ACHN (cell line): Measurements from ENCODE around the gene CRLF1.
"Not testable (repeated sequence)": the region's sequence is repeated elsewhere in the genome, so short reads cannot be mapped to it uniquely, and the experiment has no call there.

Experiments
- DNase-seq: peaks from one replicate; pipeline ENCODE4 v3.0.0-alpha.2; 2015
- in situ Hi-C: cut with HindIII; loops from 2 replicates; pipeline ENCODE4 v1.10.0; 2017; ENCODE audit warnings: low sequenced_read_pairs, low pct_ligation_motif_present, low pct_unique_long_range_greater_than_20kb

Gene CRLF1

DNA sequence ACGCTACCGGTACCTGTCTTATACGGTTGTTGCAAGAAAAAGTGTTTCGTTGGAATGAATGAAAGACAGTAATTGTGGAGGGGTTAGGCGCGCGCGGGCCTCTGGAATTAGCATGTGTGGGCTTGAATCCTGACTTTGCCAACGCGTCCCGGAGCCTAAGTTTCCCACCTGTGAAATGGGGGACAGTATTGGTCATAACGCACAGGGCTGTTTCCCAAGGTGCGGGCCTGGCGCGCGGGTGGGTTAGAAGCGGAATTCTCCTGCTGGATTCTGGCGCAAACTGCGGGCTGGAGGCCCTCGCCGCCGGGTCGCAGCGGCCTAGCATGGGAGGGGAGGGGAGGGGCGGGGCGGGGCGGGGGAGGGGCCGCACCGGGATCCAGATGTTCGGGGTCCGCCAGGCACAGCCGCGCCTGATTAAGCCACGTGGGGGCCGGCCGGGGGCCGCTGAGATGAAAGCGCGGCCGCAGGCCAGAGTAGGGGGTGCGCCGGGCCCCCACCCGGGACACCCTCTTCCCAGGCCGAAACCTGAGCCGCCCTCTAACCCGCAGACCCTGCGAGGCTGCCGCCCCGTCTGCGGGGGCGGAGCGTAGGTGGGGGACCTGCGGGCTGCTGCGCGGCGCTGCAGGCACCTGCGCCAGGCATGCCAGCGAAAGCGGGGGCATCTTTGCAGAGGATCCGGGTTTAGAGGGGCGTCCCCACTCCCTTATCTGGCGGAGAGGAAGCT, 4.9 kb upstream of the CRLF1 start:
- DNase-seq = no peak
- in situ Hi-C loops = no loop called here

- DNase-seq = no peak
- in situ Hi-C loops = no loop called here
These were observed 4.1 kb upstream of the CRLF1 start for GRCh38 chr19:18610556-18611326.

DNA sequence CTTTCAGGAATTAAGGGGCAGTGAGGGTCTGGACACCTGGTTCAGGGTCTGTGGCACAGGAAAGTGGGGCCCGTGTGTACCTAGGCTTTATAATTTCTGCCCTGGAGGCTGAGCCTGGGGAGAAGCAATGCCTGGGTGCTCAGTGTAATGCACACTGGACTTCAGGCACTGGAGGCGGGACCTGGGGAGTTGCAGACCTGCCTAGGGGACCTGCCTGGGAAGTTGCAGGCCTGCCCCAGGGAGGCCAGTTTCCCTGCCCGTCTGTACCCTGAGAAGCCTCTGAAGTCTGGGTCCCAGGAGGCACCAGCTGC, 3.6 kb upstream of the CRLF1 start:
- no peak for DNase-seq
- in situ Hi-C loops = no loop called here

DNA sequence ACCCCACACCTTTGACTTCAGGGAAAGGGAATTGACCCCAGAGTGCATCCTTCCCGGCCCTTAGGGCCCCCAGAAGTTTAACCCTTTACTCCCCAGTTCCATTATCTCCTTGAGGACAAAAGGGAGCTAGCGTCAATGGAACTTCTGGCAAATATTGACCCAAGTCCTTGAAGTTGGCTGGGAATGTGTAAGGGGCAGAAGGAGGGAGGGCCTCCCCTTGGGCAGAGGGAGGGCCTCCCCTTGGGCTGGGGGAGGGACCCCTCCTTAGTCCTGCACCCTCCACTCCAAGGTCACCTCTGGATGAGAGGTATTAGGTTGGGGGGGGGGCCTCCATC, 3.1 kb upstream of the CRLF1 start:
- in situ Hi-C loops = no loop called here

DNA sequence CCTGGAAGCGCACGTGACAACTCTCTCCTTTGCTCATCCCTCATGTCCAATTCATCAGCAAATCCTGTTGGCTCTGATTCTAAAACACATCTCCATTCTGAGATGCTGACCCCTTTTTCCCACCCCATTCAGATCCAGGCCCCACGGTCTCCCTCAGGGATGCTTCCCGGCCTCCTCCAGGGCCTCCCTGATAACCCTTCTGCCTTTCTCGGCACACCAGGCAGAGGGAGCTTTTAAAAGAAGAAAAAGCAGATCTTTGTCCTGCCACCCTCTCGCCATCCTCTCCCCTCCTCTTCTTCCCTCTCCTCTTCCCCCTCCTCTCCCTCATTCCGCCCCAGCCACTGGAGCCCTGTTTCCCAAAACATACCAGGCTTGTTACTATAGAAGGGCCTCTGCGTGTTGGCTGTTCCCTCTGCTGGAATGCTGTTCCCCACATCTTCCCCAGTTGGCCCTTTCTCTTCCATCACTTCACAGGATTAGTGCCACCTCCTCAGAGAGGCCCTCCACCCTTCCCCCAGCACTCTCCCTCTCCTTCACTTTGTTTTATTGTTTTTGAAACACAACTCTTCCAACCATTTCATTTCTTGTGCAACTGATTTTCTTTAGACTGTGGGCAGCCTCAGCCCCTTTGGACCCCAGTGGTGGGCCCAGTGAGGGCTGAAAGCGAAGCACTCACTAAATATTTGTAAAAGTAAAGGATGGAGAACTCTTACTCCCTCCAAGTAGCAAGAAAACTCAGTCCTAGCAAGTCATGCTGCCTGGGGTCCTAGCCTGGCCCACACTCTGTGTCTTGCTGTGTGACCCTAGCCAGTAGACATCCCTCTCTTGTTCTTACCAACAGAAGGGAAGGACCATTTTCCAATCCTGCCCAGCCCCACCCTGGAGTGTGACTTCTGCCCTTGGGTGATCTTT, 2.5 kb upstream of the CRLF1 start:
- in situ Hi-C loops = no loop called here
- no peak for DNase-seq

More for the DNA sequence above, 3.1 kb upstream of the CRLF1 start:
- DNase-seq = no peak

- in situ Hi-C loops = no loop called here
- DNase-seq = no peak
These were observed 1.7 kb upstream of the CRLF1 start for GRCh38 chr19:18608102-18608804.

- in situ Hi-C loops = no loop called here
- no peak for DNase-seq
These were observed 865 bp upstream of the CRLF1 start for GRCh38 chr19:18607226-18608101.

DNA sequence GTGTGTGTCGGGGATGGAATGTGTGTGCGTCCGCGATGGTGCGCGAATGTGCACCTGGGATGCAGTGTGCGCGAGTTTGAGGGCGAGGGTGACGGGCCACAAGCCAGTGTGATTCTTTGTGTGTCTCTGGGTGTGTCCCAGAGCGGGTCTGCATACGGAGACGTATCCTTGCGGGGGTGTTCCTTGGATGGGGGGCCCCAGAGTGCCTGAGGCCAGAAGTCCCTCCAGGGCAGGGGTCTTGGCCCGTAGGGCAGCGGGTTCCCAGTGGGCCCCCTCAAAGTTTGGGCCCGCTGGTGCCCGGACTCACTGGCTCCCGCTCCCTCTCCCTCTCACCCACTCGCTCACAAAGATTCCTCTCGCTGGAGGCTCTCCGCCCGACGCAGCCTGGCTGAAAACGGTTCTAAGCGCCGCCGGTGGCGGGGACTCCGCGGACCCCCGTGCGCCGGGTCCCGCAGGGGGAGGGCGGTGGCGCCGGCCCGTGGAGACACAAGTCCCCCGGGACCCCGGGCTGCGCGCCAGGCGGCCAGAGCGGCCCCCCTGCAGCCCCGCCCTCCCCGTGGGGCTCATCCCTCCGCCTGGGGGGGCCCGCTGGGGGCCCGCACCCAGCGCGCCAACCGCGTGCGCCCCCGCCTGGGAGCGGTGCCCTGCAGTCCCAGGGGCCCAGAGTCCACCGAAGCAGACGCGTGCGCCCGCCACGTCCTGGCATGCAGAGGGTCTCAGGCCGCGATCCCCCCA, 886 bp downstream of the CRLF1 start:
- in situ Hi-C loops = no loop called here
- no peak for DNase-seq

DNA sequence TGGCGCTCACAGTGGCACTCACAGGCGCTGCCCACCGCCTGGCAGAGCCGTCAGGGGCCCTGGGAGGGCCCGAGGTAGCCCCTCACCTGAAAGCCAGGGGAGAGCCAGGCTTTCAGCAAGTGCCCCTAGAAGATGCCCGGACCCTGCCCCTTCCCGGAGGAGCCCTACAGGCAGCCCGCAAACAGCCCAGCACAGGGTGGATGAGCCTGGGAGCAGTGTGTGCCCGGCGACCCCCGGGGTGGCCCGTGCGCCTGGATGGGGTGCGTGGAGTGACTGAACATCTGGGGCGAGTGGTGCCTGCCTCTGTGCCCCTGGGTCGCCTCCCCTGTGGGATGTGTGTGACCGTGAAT, 1.4 kb downstream of the CRLF1 start:
- in situ Hi-C loops = no loop called here
- DNase-seq = no peak

DNA sequence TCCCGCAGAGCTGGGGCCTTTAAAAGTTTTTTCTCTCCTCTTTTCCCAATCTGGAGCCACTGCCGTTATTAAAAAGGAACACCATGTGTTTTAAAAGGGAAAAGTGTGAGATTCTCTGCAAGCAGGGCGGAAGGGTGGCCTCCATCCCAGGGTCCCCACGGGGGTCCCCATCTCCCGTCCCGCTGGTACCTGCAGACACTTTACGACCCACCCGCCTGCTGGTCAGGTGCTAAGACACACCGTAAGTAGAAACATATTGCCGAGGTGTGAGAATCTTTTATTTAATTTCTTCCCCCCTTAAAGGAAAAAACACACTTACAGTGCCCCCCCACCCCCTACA, 1.8 kb downstream of the CRLF1 start:
- in situ Hi-C loops = no loop called here
- no peak for DNase-seq

GRCh38 chr19:18603958-18604819, 2.4 kb downstream of the CRLF1 start:
- DNase-seq = no peak
- in situ Hi-C loops = no loop called here

DNA sequence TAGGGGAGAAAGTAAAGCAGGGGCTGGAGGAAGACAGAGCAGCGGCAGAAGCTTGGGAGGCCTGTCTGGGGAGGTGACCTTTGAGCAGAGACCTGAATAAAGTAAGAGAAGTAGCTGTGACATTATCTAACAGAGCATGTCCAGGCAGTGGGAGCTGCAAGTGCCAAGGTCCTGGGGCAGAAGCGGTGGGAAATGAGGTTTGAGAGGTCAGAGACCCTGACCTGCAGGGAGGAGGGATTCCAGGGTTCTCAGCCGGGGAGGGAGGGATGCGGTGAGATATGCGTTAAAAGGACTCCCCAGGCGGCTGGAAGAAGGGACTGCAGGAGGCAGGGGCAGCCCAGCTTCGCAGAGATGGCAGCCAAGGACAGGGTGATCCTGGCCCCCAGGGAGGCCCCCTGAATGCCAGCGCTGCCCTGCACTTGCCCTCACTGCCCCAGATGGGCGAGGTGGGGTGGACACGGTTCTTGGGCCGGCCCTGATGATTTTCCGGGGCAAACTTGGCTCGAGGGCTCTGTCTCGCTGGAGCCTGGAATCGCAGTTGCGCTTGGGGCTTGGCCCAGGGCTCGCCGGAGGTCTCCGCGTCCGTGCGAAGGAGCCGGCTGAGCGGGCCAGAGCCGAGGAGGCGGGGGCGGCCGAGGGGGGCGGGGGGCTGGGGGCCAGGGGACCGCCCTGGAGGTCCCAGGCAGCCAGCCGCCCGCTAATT, 3.2 kb downstream of the CRLF1 start:
- in situ Hi-C loops = no loop called here
- peak; percentile 33 for DNase-seq

GRCh38 chr19:18601875-18602274, 4.7 kb downstream of the CRLF1 start:
- in situ Hi-C loops = no loop called here

GRCh38 chr19:18600692-18601397, 5.8 kb downstream of the CRLF1 start:
- in situ Hi-C loops, DNase-seq: not testable (repeated sequence)

More at GRCh38 chr19:18601875-18602274, 4.7 kb downstream of the CRLF1 start:
- no peak for DNase-seq

DNA sequence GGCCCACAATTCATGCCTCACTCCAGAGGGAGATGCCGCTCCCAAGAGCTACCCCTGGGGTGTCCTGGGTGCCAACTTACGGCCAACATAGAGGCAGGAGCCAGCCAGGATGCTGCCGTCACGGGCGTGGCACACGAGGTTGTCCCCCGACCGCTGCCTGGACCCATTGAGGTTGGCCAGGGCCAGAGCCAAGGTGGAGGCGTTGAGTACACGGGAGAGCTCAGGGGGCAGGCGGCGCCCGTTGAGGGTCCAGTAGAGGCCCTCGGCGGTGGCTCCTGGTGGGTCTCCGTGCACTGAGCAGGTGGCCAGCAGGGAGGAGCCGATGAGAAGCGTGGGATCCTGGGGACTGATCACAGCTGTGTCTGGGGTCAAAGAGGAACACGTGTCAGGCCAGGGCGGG, 7.1 kb downstream of the CRLF1 start:
- in situ Hi-C loops = no loop called here

More for the DNA sequence above, 7.1 kb downstream of the CRLF1 start:
- no peak for DNase-seq
